NT2/D1 (cell line): ENCODE measurements around the gene CDC42BPA.

Source experiments
- DNase-seq: peaks from one replicate; pipeline ENCODE4 v3.0.0-alpha.2; 2011; ENCODE audit warnings: low read depth, low spot score
- H3K27me3 ChIP-seq: 2 replicates; pipeline ENCODE4 v1.6.0; 2011; ENCODE audit warnings: mild to moderate bottlenecking; ENCODE audit not compliant: insufficient read length, insufficient read depth
- H3K36me3 ChIP-seq: 2 replicates; pipeline ENCODE4 v1.6.1; 2011; ENCODE audit warnings: mild to moderate bottlenecking, low read length, mixed read lengths; ENCODE audit not compliant: insufficient read depth, insufficient read length
- H3K4me1 ChIP-seq: 2 replicates; pipeline ENCODE4 v1.5.1; 2011; ENCODE audit not compliant: insufficient read depth, insufficient read length
- H3K4me3 ChIP-seq: 2 replicates; pipeline ENCODE4 v1.5.1; 2011; ENCODE audit warnings: low read depth; ENCODE audit not compliant: insufficient read length
- H3K9ac ChIP-seq: 2 replicates; pipeline ENCODE4 v1.6.0; 2011; ENCODE audit warnings: low read depth; ENCODE audit not compliant: insufficient read length
- H3K9me3 ChIP-seq: 2 replicates; pipeline ENCODE4 v1.5.1; 2011; ENCODE audit warnings: mild to moderate bottlenecking, low read length; ENCODE audit not compliant: insufficient read depth
- SUZ12 ChIP-seq: IDR thresholded peaks from 2 replicates; pipeline ENCODE4 v1.6.1; 2011; ENCODE audit not compliant: insufficient read length, insufficient read depth; ENCODE audit errors: extremely low read depth
- YY1 ChIP-seq: IDR thresholded peaks from 2 replicates; pipeline ENCODE4 v1.6.1; 2011; ENCODE audit not compliant: insufficient read length, insufficient read depth
- ZNF274 ChIP-seq: IDR thresholded peaks from 2 replicates; pipeline ENCODE4 v1.6.1; 2011; ENCODE audit warnings: mild to moderate bottlenecking, low read depth, low read length

CDC42BPA gene

DNA sequence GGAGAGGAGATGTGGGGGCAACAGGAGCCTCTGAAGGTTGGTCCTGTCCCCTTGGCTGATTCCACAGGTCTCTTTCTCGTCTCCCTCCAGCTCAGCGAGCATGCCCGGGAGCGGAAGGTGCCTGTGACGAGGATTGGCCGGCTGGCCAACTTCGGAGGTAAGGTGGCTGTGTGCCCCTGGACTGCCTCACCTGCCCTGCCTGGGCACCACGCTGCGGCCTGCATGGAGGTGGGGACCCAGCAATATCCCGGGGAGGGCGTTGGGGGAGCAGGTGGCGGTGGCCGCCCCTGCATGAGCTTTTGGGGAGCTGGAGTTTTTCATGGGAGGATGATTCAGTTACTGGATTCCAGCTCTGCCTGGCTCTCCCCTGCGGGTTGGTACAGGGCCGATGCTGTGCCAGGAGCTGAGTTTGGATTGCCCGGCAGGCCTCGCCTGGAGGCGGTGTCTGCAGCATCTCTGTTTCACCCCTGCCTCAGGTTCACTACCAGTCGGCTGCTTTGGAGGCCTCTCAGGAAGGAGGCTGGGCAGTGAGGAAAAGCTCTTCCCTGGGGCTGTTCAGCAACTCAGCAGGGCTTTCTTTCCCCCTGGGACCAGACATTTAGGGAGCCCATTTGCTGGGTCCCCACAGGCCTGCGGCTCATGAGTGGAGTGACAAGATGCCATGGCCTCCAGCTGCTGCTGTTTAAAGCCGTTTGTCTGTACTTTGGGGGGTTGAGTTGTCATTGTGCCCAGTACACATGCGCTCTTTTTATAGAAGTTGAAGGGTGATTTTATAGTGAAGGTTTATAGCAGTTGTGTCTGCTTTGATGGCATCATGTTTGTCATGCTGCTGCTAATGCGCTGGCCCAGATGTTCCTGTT is 352.5 kb downstream of the CDC42BPA start:
- Histone ChIP-seq H3K27me3 (no peaks in the 10 kb centered on the region), H3K9me3 (no peaks in the 10 kb centered on the region), H3K4me1 (peaks cover 4% of the 10 kb centered on the region), H3K4me3 (no peak overlapping the region), H3K36me3 (peaks cover 17% of the 10 kb centered on the region), H3K9ac (no peak overlapping the region)
- no peak for DNase-seq
- TF ChIP-seq ZNF274 (no peak), SUZ12 (no peak), YY1 (no peak)

DNA sequence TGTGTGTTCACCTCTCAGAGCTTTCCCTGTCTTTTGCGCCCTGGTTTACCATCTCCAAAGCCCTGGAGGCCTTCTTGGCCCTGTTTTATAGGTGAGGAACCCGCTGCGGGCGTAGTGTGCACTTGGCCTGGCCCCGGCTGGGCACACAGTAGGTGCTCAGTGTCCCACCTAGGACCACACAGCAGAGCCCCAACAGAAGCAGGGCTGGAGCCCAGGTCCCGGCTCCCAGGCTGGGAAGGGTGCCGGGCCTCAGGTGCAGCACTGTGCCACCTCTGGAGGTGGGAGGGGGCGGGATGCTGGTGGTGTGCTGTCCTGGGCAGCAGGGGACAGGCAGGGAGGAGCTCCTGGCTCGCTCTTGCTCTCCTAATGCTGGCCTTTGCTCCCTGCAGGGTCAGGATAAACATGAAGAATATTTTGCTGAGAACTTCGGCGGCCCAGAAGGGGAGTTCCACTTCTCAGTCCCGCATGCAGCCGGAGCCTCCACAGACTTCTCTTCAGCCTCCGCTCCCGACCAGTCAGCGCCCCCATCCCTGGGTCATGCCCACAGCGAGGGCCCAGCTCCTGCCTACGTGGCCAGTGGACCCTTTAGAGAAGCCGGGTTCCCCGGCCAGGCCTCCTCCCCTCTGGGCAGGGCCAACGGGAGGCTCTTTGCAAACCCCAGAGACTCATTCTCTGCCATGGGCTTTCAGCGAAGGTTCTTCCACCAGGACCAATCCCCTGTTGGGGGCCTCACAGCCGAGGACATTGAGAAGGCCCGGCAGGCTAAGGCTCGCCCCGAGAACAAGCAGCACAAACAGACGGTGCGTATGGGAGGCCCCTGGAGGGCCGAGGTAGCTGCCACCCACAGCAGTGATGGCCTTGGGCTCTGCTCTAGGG is 353.4 kb downstream of the CDC42BPA start:
- peaks cover 4% of the 10 kb centered on the region for H3K4me1 ChIP-seq
- no peak for DNase-seq
- no peak overlapping the region for H3K9ac ChIP-seq
- H3K27me3 ChIP-seq = no peaks in the 10 kb centered on the region
- TF ChIP-seq ZNF274 (no peak), SUZ12 (no peak), YY1 (no peak)
- H3K4me3 ChIP-seq = no peak overlapping the region
- peaks cover 13% of the 10 kb centered on the region for H3K36me3 ChIP-seq
- peaks cover 5% of the 10 kb centered on the region; the same call in 1 of the 2 replicates for H3K9me3 ChIP-seq

- TF ChIP-seq ZNF274 (no peak), SUZ12 (no peak), YY1 (no peak)
- Histone ChIP-seq H3K27me3 (no peaks in the 10 kb centered on the region), H3K9me3 (peaks cover 6% of the 10 kb centered on the region; the same call in 1 of the 2 replicates), H3K4me3 (no peak overlapping the region), H3K4me1 (peaks cover 4% of the 10 kb centered on the region), H3K9ac (no peak overlapping the region), H3K36me3 (peaks cover 13% of the 10 kb centered on the region)
- DNase-seq = no peak
Measured at GRCh38 chr1:226964068-226964425, 354.2 kb downstream of the CDC42BPA start.

GRCh38 chr1:226962421-226963391 is 355.6 kb downstream of the CDC42BPA start:
- Histone ChIP-seq H3K36me3 (peaks cover 13% of the 10 kb centered on the region), H3K4me1 (peaks cover 4% of the 10 kb centered on the region), H3K9ac (no peak overlapping the region), H3K9me3 (peaks cover 6% of the 10 kb centered on the region; the same call in 1 of the 2 replicates), H3K4me3 (no peak overlapping the region), H3K27me3 (no peaks in the 10 kb centered on the region)
- no peak for DNase-seq
- TF ChIP-seq SUZ12 (no peak), YY1 (no peak), ZNF274 (no peak)

GRCh38 chr1:226960944-226961765 is 357.1 kb downstream of the CDC42BPA start:
- Histone ChIP-seq H3K27me3 (no peaks in the 10 kb centered on the region), H3K4me3 (no peak overlapping the region), H3K4me1 (peaks cover 4% of the 10 kb centered on the region), H3K9me3 (peaks cover 6% of the 10 kb centered on the region; the same call in 1 of the 2 replicates), H3K36me3 (peaks cover 11% of the 10 kb centered on the region), H3K9ac (no peak overlapping the region)
- no peak for TF ChIP-seq SUZ12
- no peak for TF ChIP-seq YY1
- TF ChIP-seq ZNF274 = no peak
- DNase-seq = no peak

- TF ChIP-seq YY1 = no peak
- no peak for TF ChIP-seq SUZ12
- no peak for TF ChIP-seq ZNF274
- Histone ChIP-seq H3K9me3 (peaks cover 8% of the 10 kb centered on the region; the same call in 1 of the 2 replicates), H3K27me3 (no peaks in the 10 kb centered on the region), H3K4me3 (no peak overlapping the region), H3K9ac (no peak overlapping the region), H3K4me1 (peaks cover 4% of the 10 kb centered on the region), H3K36me3 (peaks cover 3% of the 10 kb centered on the region)
- no peak for DNase-seq
Measured at GRCh38 chr1:226960256-226960655, 358.0 kb downstream of the CDC42BPA start.
